ENCODE results near the gene NACAD. TPM values are rescaled to one million over a fixed set of nuclear protein-coding genes. Genes with fewer than 3 reads are reported as not detected.

Gene NACAD, protein sequence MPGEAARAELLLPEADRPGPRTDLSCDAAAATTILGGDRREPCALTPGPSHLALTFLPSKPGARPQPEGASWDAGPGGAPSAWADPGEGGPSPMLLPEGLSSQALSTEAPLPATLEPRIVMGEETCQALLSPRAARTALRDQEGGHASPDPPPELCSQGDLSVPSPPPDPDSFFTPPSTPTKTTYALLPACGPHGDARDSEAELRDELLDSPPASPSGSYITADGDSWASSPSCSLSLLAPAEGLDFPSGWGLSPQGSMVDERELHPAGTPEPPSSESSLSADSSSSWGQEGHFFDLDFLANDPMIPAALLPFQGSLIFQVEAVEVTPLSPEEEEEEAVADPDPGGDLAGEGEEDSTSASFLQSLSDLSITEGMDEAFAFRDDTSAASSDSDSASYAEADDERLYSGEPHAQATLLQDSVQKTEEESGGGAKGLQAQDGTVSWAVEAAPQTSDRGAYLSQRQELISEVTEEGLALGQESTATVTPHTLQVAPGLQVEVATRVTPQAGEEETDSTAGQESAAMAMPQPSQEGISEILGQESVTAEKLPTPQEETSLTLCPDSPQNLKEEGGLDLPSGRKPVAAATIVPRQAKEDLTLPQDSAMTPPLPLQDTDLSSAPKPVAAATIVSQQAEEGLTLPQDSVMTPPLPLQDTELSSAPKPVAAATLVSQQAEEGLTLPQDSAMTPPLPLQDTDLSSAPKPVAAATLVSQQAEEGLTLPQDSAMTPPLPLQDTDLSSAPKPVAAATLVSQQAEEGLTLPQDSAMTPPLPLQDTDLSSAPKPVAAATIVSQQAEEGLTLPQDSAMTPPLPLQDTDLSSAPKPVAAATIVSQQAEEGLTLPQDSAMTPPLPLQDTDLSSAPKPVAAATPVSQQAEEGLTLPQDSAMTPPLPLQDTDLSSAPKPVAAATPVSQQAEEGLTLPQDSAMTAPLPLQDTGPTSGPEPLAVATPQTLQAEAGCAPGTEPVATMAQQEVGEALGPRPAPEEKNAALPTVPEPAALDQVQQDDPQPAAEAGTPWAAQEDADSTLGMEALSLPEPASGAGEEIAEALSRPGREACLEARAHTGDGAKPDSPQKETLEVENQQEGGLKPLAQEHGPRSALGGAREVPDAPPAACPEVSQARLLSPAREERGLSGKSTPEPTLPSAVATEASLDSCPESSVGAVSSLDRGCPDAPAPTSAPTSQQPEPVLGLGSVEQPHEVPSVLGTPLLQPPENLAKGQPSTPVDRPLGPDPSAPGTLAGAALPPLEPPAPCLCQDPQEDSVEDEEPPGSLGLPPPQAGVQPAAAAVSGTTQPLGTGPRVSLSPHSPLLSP (N-terminal part only)
- total RNA-seq (2021) (5.5 to 6.0 TPM (median 5.7 TPM) in 3 replicates), Bru-seq, nascent RNA (percentile 32 among the genes with signal in this experiment)
- long read RNA-seq, experiment 1, full-length matches to known transcripts = 11 of 16 reads
- long read RNA-seq, experiment 1, partial matches to known transcripts = 4 of 16 reads
- long read RNA-seq, experiment 1, other reads (novel, unspliced or antisense) = 1 of 16 reads
- long read RNA-seq, experiment 2, full-length matches to known transcripts = 1 of 4 reads
- long read RNA-seq, experiment 2, partial matches to known transcripts = 2 of 4 reads
- long read RNA-seq, experiment 2, other reads (novel, unspliced or antisense) = 1 of 4 reads
- long read RNA-seq, experiment 3 = 0 reads

DNA sequence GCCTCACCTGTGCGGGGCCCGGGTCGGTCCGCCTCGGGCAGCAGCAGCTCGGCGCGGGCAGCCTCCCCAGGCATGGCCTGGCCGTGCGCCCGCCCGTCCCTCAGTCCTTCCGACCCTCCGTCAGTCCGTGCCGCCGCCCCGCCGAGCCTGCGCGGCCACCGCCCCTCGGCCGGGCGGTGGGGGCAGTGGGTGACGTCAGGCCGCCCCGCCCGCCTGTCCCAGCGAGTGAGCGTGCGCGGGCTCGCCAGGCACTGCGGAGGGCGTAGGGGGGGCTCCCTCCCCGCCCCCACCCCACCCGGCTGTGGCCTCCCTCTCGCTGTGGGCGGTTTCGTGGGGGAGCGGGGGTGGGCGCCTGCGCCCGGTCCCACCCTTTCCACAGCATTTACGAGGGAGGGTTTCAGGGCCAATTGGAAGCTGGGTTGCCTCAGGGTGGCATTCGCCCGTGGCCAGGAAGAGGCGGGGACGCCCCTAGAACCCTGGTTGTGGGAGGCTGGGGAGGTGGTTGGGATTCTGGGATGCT lies at the start of gene NACAD:
Gene NACAD (minus strand): TSS at position 149 of the 520 bp plus-strand sequence. CDS start 75 bp downstream, at position 74.
- Mint-ChIP-seq H3K27me3 (ENCODE audit: low read depth) (peaks cover 24% of the 10 kb centered on the region), H3K4me3 (peak within 1 kb of the TSS; percentile 74), H3K9me3 (no peaks in the 10 kb centered on the region), H3K27ac (no peak within 1 kb of the TSS), H3K4me1 (peaks cover 15% of the 10 kb centered on the region), H3K36me3 (no peaks in the 10 kb centered on the region)
- DNase-seq (ENCODE audit: low spot score) (peak; percentile 40), ATAC-seq (peak; percentile 60)
- ChIA-PET POLR2A (interaction anchor here (1.0 to 2.5 kb wide), 2 partner anchors 23 to 114 kb away, joined by 3 to 7 read pairs; partner anchors contain the start of gene TBRG4), CTCF (interaction anchor here (0.8 to 3.1 kb wide), 4 partner anchors 23 to 524 kb away, joined by 3 to 21 read pairs (median 9); partner anchors contain the start of gene TBRG4)
- TF ChIP-seq, protein P1, sequence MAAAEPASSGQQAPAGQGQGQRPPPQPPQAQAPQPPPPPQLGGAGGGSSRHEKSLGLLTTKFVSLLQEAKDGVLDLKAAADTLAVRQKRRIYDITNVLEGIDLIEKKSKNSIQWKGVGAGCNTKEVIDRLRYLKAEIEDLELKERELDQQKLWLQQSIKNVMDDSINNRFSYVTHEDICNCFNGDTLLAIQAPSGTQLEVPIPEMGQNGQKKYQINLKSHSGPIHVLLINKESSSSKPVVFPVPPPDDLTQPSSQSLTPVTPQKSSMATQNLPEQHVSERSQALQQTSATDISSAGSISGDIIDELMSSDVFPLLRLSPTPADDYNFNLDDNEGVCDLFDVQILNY (CRISPR knock-in tag; IDR thresholded peaks at IDR 0.05) = peak; percentile 35; the same call in 1 of the 2 replicates
- TF ChIP-seq ELF4 (CRISPR knock-in tag; IDR thresholded peaks at IDR 0.05; ENCODE audit: low read depth) = no peak
- no peak for TF ChIP-seq MXD4 (CRISPR knock-in tag; IDR thresholded peaks at IDR 0.05; ENCODE audit: borderline replicate concordance)
- 0 out of 2 replicates have a peak, but pooled peaks have one; percentile 24 for TF ChIP-seq NFYB (CRISPR knock-in tag; conservative IDR thresholded peaks at IDR 0.05; ENCODE audit: low read depth)
- peak; percentile 64; the same call in 1 of the 2 replicates for TF ChIP-seq SP1 (CRISPR knock-in tag; conservative IDR thresholded peaks at IDR 0.05)
- peak; percentile 67; the same call in 1 of the 2 replicates for TF ChIP-seq CBFB (CRISPR knock-in tag; IDR thresholded peaks at IDR 0.05; ENCODE audit: low read depth)
- TF ChIP-seq, protein P2, sequence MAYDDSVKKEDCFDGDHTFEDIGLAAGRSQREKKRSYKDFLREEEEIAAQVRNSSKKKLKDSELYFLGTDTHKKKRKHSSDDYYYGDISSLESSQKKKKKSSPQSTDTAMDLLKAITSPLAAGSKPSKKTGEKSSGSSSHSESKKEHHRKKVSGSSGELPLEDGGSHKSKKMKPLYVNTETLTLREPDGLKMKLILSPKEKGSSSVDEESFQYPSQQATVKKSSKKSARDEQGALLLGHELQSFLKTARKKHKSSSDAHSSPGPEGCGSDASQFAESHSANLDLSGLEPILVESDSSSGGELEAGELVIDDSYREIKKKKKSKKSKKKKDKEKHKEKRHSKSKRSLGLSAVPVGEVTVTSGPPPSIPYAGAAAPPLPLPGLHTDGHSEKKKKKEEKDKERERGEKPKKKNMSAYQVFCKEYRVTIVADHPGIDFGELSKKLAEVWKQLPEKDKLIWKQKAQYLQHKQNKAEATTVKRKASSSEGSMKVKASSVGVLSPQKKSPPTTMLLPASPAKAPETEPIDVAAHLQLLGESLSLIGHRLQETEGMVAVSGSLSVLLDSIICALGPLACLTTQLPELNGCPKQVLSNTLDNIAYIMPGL (CRISPR knock-in tag; IDR thresholded peaks at IDR 0.05) = 0 out of 2 replicates have a peak, but pooled peaks have one; percentile 32
- TF ChIP-seq CREM (CRISPR knock-in tag; IDR thresholded peaks at IDR 0.05) = peak; percentile 63; the same call in 1 of the 2 replicates
- TF ChIP-seq FOXP1 (CRISPR knock-in tag; IDR thresholded peaks at IDR 0.05; ENCODE audit: borderline replicate concordance) = 0 out of 2 replicates have a peak, but pooled peaks have one; percentile 47

DNA sequence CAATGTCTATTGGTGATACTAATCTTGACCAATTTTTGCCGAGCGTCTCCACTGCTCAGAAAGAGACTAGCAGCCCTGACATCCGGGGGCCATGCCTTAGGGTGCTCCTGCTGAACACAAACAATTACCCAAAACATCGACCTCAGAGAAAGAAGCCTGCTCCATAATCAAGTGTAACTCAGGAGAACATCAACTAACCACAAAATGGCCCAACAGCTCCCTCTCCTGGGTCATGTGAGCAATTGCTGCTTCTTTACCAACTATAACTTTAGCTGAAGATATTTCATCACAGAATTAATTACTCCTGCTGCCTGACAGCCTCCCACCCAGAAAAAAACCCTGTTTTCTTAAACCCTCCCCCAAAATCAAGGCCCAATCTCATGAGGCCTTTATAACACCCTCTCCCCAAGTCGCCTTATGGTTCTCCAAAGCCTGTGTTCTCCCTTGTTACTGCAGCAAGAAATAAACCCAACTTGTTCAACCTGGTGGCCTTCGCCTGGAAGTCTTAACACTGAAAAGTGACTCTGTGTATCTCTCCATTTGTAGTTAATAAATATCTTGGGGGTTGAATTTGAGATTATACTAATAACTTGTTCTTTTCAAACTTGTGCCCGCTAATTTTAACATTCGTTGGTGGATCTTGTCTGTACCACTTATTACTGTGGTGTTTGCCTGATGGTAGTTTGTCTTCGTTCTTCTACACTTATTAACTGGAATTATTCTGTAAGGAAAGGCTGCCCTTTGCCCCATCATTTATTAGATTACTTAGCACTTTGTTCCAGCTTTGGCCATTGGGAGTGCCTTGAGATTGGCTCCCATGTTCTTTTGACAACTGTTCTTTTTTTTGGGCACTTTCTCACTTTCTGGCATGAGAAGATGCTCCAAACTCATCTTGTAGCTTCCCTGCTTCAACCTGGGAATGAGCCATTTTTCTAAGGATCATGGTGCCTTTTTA lies 47.6 kb upstream of the NACAD start:
- ChIA-PET POLR2A (interaction anchor here (0.7 to 1.4 kb wide), 2 partner anchors 25 to 312 kb away, joined by 3 to 4 read pairs; partner anchors contain the start of gene TBRG4), CTCF (interaction anchor here (0.6 to 4.6 kb wide), 47 partner anchors 9 to 788 kb away, joined by 3 to 139 read pairs (median 4); partner anchors contain the start of genes H2AZ2, NACAD and TBRG4)
- H3K4me1 Mint-ChIP-seq = peaks cover 4% of the 10 kb centered on the region
- H3K27me3 Mint-ChIP-seq (ENCODE audit: low read depth) = no peaks in the 10 kb centered on the region; the same call in 1 of the 2 replicates
- DNase-seq (ENCODE audit: low spot score) (peak; percentile 52), ATAC-seq (peak; percentile 80)
- H3K4me3 Mint-ChIP-seq = no peak overlapping the region
- no peaks in the 10 kb centered on the region for H3K36me3 Mint-ChIP-seq
- H3K9me3 Mint-ChIP-seq = no peaks in the 10 kb centered on the region
- H3K27ac Mint-ChIP-seq = no peak overlapping the region
- TF ChIP-seq, protein P3, sequence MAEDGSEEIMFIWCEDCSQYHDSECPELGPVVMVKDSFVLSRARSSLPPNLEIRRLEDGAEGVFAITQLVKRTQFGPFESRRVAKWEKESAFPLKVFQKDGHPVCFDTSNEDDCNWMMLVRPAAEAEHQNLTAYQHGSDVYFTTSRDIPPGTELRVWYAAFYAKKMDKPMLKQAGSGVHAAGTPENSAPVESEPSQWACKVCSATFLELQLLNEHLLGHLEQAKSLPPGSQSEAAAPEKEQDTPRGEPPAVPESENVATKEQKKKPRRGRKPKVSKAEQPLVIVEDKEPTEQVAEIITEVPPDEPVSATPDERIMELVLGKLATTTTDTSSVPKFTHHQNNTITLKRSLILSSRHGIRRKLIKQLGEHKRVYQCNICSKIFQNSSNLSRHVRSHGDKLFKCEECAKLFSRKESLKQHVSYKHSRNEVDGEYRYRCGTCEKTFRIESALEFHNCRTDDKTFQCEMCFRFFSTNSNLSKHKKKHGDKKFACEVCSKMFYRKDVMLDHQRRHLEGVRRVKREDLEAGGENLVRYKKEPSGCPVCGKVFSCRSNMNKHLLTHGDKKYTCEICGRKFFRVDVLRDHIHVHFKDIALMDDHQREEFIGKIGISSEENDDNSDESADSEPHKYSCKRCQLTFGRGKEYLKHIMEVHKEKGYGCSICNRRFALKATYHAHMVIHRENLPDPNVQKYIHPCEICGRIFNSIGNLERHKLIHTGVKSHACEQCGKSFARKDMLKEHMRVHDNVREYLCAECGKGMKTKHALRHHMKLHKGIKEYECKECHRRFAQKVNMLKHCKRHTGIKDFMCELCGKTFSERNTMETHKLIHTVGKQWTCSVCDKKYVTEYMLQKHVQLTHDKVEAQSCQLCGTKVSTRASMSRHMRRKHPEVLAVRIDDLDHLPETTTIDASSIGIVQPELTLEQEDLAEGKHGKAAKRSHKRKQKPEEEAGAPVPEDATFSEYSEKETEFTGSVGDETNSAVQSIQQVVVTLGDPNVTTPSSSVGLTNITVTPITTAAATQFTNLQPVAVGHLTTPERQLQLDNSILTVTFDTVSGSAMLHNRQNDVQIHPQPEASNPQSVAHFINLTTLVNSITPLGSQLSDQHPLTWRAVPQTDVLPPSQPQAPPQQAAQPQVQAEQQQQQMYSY (CRISPR knock-in tag; IDR thresholded peaks at IDR 0.05) = no peak
- TF ChIP-seq KAT7 (CRISPR knock-in tag; IDR thresholded peaks at IDR 0.05; ENCODE audit: borderline replicate concordance) = no peak
- TF ChIP-seq, protein P4, sequence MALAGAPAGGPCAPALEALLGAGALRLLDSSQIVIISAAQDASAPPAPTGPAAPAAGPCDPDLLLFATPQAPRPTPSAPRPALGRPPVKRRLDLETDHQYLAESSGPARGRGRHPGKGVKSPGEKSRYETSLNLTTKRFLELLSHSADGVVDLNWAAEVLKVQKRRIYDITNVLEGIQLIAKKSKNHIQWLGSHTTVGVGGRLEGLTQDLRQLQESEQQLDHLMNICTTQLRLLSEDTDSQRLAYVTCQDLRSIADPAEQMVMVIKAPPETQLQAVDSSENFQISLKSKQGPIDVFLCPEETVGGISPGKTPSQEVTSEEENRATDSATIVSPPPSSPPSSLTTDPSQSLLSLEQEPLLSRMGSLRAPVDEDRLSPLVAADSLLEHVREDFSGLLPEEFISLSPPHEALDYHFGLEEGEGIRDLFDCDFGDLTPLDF (CRISPR knock-in tag; IDR thresholded peaks at IDR 0.05) = no peak
- TF ChIP-seq, protein P5, sequence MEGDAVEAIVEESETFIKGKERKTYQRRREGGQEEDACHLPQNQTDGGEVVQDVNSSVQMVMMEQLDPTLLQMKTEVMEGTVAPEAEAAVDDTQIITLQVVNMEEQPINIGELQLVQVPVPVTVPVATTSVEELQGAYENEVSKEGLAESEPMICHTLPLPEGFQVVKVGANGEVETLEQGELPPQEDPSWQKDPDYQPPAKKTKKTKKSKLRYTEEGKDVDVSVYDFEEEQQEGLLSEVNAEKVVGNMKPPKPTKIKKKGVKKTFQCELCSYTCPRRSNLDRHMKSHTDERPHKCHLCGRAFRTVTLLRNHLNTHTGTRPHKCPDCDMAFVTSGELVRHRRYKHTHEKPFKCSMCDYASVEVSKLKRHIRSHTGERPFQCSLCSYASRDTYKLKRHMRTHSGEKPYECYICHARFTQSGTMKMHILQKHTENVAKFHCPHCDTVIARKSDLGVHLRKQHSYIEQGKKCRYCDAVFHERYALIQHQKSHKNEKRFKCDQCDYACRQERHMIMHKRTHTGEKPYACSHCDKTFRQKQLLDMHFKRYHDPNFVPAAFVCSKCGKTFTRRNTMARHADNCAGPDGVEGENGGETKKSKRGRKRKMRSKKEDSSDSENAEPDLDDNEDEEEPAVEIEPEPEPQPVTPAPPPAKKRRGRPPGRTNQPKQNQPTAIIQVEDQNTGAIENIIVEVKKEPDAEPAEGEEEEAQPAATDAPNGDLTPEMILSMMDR (IDR thresholded peaks at IDR 0.05) = peak; percentile 75
